Smooth muscle cell (in vitro differentiated cells): ENCODE results near the gene MCOLN1. TPM values are rescaled to one million over a fixed set of nuclear protein-coding genes. Genes with fewer than 3 reads are reported as not detected.

ENCODE experiments used
- DNase-seq: peaks from one replicate; lab custom pipeline; 2025; ENCODE audit not compliant: unreplicated experiment; lab: John Stamatoyannopoulos, UW
- H2AFZ ChIP-seq: fragments of 200-600 bp; sonication (generic); 2 replicates; pipeline ENCODE4 v1.6.0; 2016; ENCODE audit warnings: antibody characterized with exemption, low read depth, mild to moderate bottlenecking
- H3F3A ChIP-seq: fragments of 200-600 bp; sonication (generic); 2 replicates; pipeline ENCODE4 v1.6.0; 2017; ENCODE audit warnings: antibody characterized with exemption, low read depth
- H3K27ac ChIP-seq: fragments of 200-600 bp; sonication (generic); 2 replicates; pipeline ENCODE4 v1.5.1; 2016; ENCODE audit warnings: low read depth, mild to moderate bottlenecking
- H3K27me3 ChIP-seq: fragments of 200-600 bp; sonication (generic); 2 replicates; pipeline ENCODE4 v1.6.1; 2016; ENCODE audit warnings: low read depth, mild to moderate bottlenecking
- H3K36me3 ChIP-seq: fragments of 200-600 bp; sonication (generic); 2 replicates; pipeline ENCODE4 v1.5.1; 2016; ENCODE audit warnings: low read depth
- H3K4me1 ChIP-seq: fragments of 200-600 bp; sonication (generic); 2 replicates; pipeline ENCODE4 v1.5.1; 2016; ENCODE audit warnings: low read depth
- H3K4me2 ChIP-seq: fragments of 200-600 bp; sonication (generic); 2 replicates; pipeline ENCODE4 v1.6.0; 2016; ENCODE audit warnings: mild to moderate bottlenecking
- H3K4me3 ChIP-seq: fragments of 200-600 bp; sonication (generic); 2 replicates; pipeline ENCODE4 v1.5.1; 2016; ENCODE audit warnings: mild to moderate bottlenecking
- H3K79me2 ChIP-seq: fragments of 200-600 bp; sonication (generic); 2 replicates; pipeline ENCODE4 v1.6.0; 2016; ENCODE audit warnings: low read depth, mild to moderate bottlenecking
- H3K9ac ChIP-seq: fragments of 200-600 bp; sonication (generic); 2 replicates; pipeline ENCODE4 v1.6.0; 2016; ENCODE audit warnings: low read depth
- H3K9me3 ChIP-seq: fragments of 200-600 bp; sonication (generic); replicated peaks from 2 replicates; pipeline ENCODE4 v1.5.1; 2016; ENCODE audit warnings: low read depth
- H4K20me1 ChIP-seq: fragments of 200-600 bp; sonication (generic); 2 replicates; pipeline ENCODE4 v1.6.0; 2016; ENCODE audit warnings: low read depth
- CTCF ChIP-seq: fragments of 200-600 bp; sonication (generic); IDR thresholded peaks from 2 replicates; pipeline ENCODE4 v1.5.1; 2017; ENCODE audit warnings: borderline replicate concordance, mild to moderate bottlenecking, antibody characterized with exemption; ENCODE audit not compliant: insufficient read depth, poor library complexity, severe bottlenecking
- WGBS: methylation state at CpG from one replicate; pipeline ENCODE4 v1.1.7; 2016; ENCODE audit warnings: low lambda C conversion rate; 5-methylcytosine and 5-hydroxymethylcytosine counted together
- polyA plus RNA-seq: library from polyadenylated mRNA; unstranded; fragments of >200 nt; fragmentation: Nextera tagmentation; extraction: Ambion mirVana; gene quantifications from 2 replicates; pipeline ENCODE4 v1.2.1, GENCODE V29; 2016
- total RNA-seq: library from RNA; depleted of rRNA; stranded (reverse); fragments of >200 nt; gene quantifications from 2 replicates; pipeline ENCODE4 v1.2.3, GENCODE V29; 2014

MCOLN1 gene
- total and polyA plus RNA-seq, 2 experiments from 2014 or later: 9.8 to 19.2 TPM

GRCh38 chr19:7513809-7514642, 8.4 kb upstream of the MCOLN1 start:
- H3F3A ChIP-seq: peaks cover 20% of the 10 kb centered on the region
- DNase-seq: no peak
- peaks cover 8% of the 10 kb centered on the region for H3K4me1 ChIP-seq
- H3K9ac ChIP-seq: no peak overlapping the region
- TF ChIP-seq CTCF: no peak
- no peaks in the 10 kb centered on the region for H3K9me3 ChIP-seq
- no peaks in the 10 kb centered on the region for H3K79me2 ChIP-seq
- H3K4me3 ChIP-seq: no peak overlapping the region
- no peak overlapping the region for H3K27ac ChIP-seq
- H3K36me3 ChIP-seq: no peaks in the 10 kb centered on the region
- no peak overlapping the region for H2AFZ ChIP-seq
- no peaks in the 10 kb centered on the region for H3K27me3 ChIP-seq
- 85% methylated on average over 5 of the region's 5 CpGs for WGBS
- H4K20me1 ChIP-seq: no peaks in the 10 kb centered on the region
- no peak overlapping the region for H3K4me2 ChIP-seq

GRCh38 chr19:7515110-7515644, 7.2 kb upstream of the MCOLN1 start:
- Histone ChIP-seq H3K9ac (peak overlapping the region; percentile 74), H3K4me1 (peaks cover 8% of the 10 kb centered on the region), H3F3A (peaks cover 16% of the 10 kb centered on the region), H3K36me3 (no peaks in the 10 kb centered on the region), H3K4me3 (peak overlapping the region; percentile 49), H4K20me1 (no peaks in the 10 kb centered on the region), H3K4me2 (peak overlapping the region; percentile 84), H2AFZ (peak overlapping the region; percentile 87), H3K27me3 (no peaks in the 10 kb centered on the region), H3K27ac (peak overlapping the region; percentile 65), H3K9me3 (no peaks in the 10 kb centered on the region), H3K79me2 (no peaks in the 10 kb centered on the region)
- no peak for TF ChIP-seq CTCF
- 58% methylated on average over 13 of the region's 13 CpGs for WGBS
- DNase-seq: no peak

GRCh38 chr19:7515645-7516151, 6.7 kb upstream of the MCOLN1 start, which contains the start of gene ZNF358:
ZNF358 (plus strand) TSS chr19:7516103; CDS start chr19:7519243, 3,140 bp downstream.
- peak within 1 kb of the TSS; percentile 65 for H3K27ac ChIP-seq
- DNase-seq: peak; percentile 16
- WGBS: no CpG with 5 or more reads among the region's 33 CpGs

More at GRCh38 chr19:7515645-7516151, 6.7 kb upstream of the MCOLN1 start, which contains the start of gene ZNF358:
- Histone ChIP-seq H3K9ac (peak within 1 kb of the TSS; percentile 93), H2AFZ (peak within 1 kb of the TSS; percentile 87), H3K4me1 (peaks cover 8% of the 10 kb centered on the region), H3K36me3 (no peaks in the 10 kb centered on the region), H3K4me2 (peak within 1 kb of the TSS; percentile 98), H3K9me3 (no peaks in the 10 kb centered on the region), H3K79me2 (no peaks in the 10 kb centered on the region), H3K4me3 (peak within 1 kb of the TSS; percentile 83), H3F3A (peaks cover 11% of the 10 kb centered on the region), H3K27me3 (no peaks in the 10 kb centered on the region), H4K20me1 (no peaks in the 10 kb centered on the region)
- no peak for TF ChIP-seq CTCF
